ENCODE results near the gene PIK3R5. TPM values are rescaled to one million over a fixed set of nuclear protein-coding genes. Genes with fewer than 3 reads are reported as not detected.

Gene PIK3R5
- total RNA-seq, 4 donors from 2014 or later, result 3.6 to 12.0 (median 8.2) TPM

- TF ChIP-seq CTCF (IDR thresholded peaks at IDR 0.05) (no peak), POLR2A (IDR thresholded peaks at IDR 0.05) (no peak)
- no peak for DNase-seq (ENCODE audit: low spot score in 2 of 2)
- intact Hi-C loops (cut with DNase I; ENCODE audit: low total_unique reads), result no loop called here
- no peak overlapping the region for H3K4me3 ChIP-seq (ENCODE audit: low read depth, poor library complexity, severe bottlenecking)
Observed at GRCh38 chr17:8979715-8980114, 14.2 kb upstream of the PIK3R5 start.

GRCh38 chr17:8976638-8977037 is 11.1 kb upstream of the PIK3R5 start:
- TF ChIP-seq POLR2A (IDR thresholded peaks at IDR 0.05) (no peak), CTCF (IDR thresholded peaks at IDR 0.05) (no peak)
- intact Hi-C loops (cut with DNase I; ENCODE audit: low total_unique reads), result no loop called here
- DNase-seq (ENCODE audit: low spot score in 2 of 2), result no peak
- WGBS, 2 donors, result 52 to 62% methylated on average over 1 of the region's 1 CpG
- H3K4me3 ChIP-seq (ENCODE audit: low read depth, poor library complexity, severe bottlenecking), result no peak overlapping the region

GRCh38 chr17:8975091-8975725 is 9.7 kb upstream of the PIK3R5 start:
- 91 to 92% methylated on average over 9 of the region's 9 CpGs for WGBS, 2 donors
- no peak overlapping the region for H3K4me3 ChIP-seq (ENCODE audit: low read depth, poor library complexity, severe bottlenecking)
- intact Hi-C loops (cut with DNase I; ENCODE audit: low total_unique reads), result no loop called here
- no peak for TF ChIP-seq POLR2A (IDR thresholded peaks at IDR 0.05)
- TF ChIP-seq CTCF (IDR thresholded peaks at IDR 0.05), result no peak
- DNase-seq (ENCODE audit: low spot score in 2 of 2), result no peak

- no peak overlapping the region for H3K4me3 ChIP-seq (ENCODE audit: low read depth, poor library complexity, severe bottlenecking)
- no peak for TF ChIP-seq CTCF (IDR thresholded peaks at IDR 0.05)
- no peak for TF ChIP-seq POLR2A (IDR thresholded peaks at IDR 0.05)
- DNase-seq (ENCODE audit: low spot score in 2 of 2), result no peak
- intact Hi-C loops (cut with DNase I; ENCODE audit: low total_unique reads), result no loop called here
- WGBS, 2 donors, result 76 to 78% methylated on average over 2 of the region's 2 CpGs
Observed at GRCh38 chr17:8969901-8970300, 4.4 kb upstream of the PIK3R5 start.

GRCh38 chr17:8968503-8968902 is 3.0 kb upstream of the PIK3R5 start:
- DNase-seq (ENCODE audit: low spot score in 2 of 2), result no peak
- H3K4me3 ChIP-seq (ENCODE audit: low read depth, poor library complexity, severe bottlenecking), result no peak overlapping the region
- WGBS, 2 donors, result 92 to 94% methylated on average over 3 of the region's 3 CpGs
- TF ChIP-seq CTCF (IDR thresholded peaks at IDR 0.05) (no peak), POLR2A (IDR thresholded peaks at IDR 0.05) (no peak)
- intact Hi-C loops (cut with DNase I; ENCODE audit: low total_unique reads), result no loop called here

- intact Hi-C loops (cut with DNase I; ENCODE audit: low total_unique reads), result no loop called here
Observed at GRCh38 chr17:8967861-8968260, 2.4 kb upstream of the PIK3R5 start.

More at GRCh38 chr17:8967861-8968260, 2.4 kb upstream of the PIK3R5 start:
- H3K4me3 ChIP-seq (ENCODE audit: low read depth, poor library complexity, severe bottlenecking), result no peak overlapping the region
- no peak for TF ChIP-seq POLR2A (IDR thresholded peaks at IDR 0.05)
- no peak for TF ChIP-seq CTCF (IDR thresholded peaks at IDR 0.05)
- no peak for DNase-seq (ENCODE audit: low spot score in 2 of 2)

Data from lower leg skin (tissue), 4 donors.